IPS DF 6.9 (cell line): ENCODE measurements around the gene INSIG1.

Experiments
- DNase-seq: peaks from one replicate; pipeline ENCODE4 v3.0.0-alpha.2; 2013; ENCODE audit warnings: low read depth, low spot score
- H3K27ac ChIP-seq: one replicate; pipeline ENCODE4 v1.5.1; 2013; ENCODE audit warnings: low read length, control low read depth
- H3K27me3 ChIP-seq: 2 replicates; pipeline ENCODE4 v1.6.1; 2013; ENCODE audit warnings: mild to moderate bottlenecking, low read length; ENCODE audit not compliant: control insufficient read depth, insufficient read depth
- H3K36me3 ChIP-seq: 2 replicates; pipeline ENCODE4 v1.6.1; 2013; ENCODE audit warnings: low read length; ENCODE audit not compliant: control insufficient read depth, insufficient read depth
- H3K4me1 ChIP-seq: 2 replicates; pipeline ENCODE4 v1.6.1; 2013; ENCODE audit warnings: low read length; ENCODE audit not compliant: control insufficient read depth, insufficient read depth
- H3K4me3 ChIP-seq: 2 replicates; pipeline ENCODE4 v1.5.1; 2013; ENCODE audit warnings: mild to moderate bottlenecking, low read length
- H3K9me3 ChIP-seq: 2 replicates; pipeline ENCODE4 v1.6.1; 2013; ENCODE audit warnings: low read length, inconsistent platforms; ENCODE audit not compliant: control insufficient read depth, insufficient read depth
- WGBS: extraction: QIAGEN DNeasy Blood & Tissue Kit; methylation state at CpG from one replicate; pipeline ENCODE4 v1.1.7; 2013; ENCODE audit warnings: mixed read lengths, missing lambda C conversion rate; ENCODE audit not compliant: insufficient read length, insufficient coverage; 5-methylcytosine and 5-hydroxymethylcytosine counted together

Gene INSIG1

GRCh38 chr7:155349601-155350331 is 52.1 kb downstream of the INSIG1 start:
- no peaks in the 10 kb centered on the region for H3K36me3 ChIP-seq
- H3K27ac ChIP-seq = no peak overlapping the region
- no CpG with 5 or more reads among the region's 49 CpGs for whole genome bisulfite sequencing
- H3K4me1 ChIP-seq = no peaks in the 10 kb centered on the region; the same call in 1 of the 2 replicates
- no peak overlapping the region for H3K4me3 ChIP-seq
- no peaks in the 10 kb centered on the region for H3K9me3 ChIP-seq
- DNase-seq = no peak
- no peaks in the 10 kb centered on the region for H3K27me3 ChIP-seq

DNA sequence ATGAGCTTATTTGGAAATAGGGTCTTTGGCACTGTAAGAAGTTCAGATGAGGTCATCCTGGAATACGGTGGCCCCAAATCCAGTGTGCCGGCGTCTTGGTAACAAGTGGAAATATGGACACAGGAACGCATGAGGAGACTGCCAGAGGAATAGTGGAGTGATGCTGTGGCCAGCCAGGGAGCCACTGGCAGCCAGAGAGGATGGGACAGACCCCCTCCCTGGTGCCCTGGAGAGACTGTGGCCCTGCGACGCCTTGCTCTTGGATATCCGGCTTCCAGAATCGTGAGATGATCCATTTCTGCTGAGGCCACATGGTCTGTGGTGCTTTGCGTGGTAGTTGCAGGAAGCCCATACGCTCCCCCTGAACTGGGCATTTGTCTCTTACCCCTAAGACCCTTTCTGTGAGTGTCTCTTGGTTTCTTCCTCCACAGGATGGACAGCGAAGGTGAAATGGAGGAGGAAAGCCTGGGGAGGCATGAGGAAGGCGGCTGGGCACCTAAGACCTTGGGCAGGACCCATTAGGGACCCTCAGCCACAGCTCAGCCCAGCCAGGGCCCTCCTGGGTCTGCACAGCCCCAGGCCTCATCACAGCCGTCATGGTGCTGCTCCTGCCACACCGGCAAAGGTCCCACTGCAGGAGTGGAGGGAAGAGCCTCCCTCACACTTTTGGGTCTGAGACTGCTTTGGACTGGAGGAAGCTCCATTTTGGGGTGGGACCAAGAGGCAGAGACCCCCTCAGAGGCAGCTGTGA is 53.6 kb downstream of the INSIG1 start:
- no peaks in the 10 kb centered on the region for H3K9me3 ChIP-seq
- DNase-seq = no peak
- WGBS = no CpG with 5 or more reads among the region's 14 CpGs
- no peak overlapping the region for H3K4me3 ChIP-seq
- H3K36me3 ChIP-seq = no peaks in the 10 kb centered on the region
- H3K27me3 ChIP-seq = no peaks in the 10 kb centered on the region
- no peak overlapping the region for H3K27ac ChIP-seq
- no peaks in the 10 kb centered on the region; the same call in 1 of the 2 replicates for H3K4me1 ChIP-seq

- no peak for DNase-seq
- H3K27ac ChIP-seq = no peak overlapping the region
- no peaks in the 10 kb centered on the region for H3K9me3 ChIP-seq
- WGBS = no CpG with 5 or more reads among the region's 21 CpGs
- no peaks in the 10 kb centered on the region for H3K27me3 ChIP-seq
- peaks cover 1% of the 10 kb centered on the region for H3K4me1 ChIP-seq
- H3K36me3 ChIP-seq = no peaks in the 10 kb centered on the region
- H3K4me3 ChIP-seq = no peak overlapping the region
These were observed 54.5 kb downstream of the INSIG1 start for GRCh38 chr7:155352076-155352752.

DNA sequence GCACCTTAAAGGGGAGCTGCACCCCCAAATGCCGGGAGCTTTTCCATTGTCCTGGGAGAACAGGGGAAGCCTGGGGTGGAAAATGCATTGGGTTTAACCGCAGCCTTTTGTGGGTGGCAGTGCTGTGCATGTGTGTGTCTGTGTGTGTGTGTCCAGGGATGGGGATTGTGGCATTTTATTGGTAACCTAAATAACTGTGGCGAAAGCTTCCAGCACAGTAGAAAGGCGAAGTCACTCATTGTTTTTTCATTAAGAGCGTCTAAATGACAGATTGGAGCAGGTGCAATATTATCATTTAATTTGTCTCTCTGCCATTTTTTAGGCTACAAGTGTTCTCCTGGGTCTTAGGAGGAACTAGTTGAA is 55.1 kb downstream of the INSIG1 start:
- Histone ChIP-seq H3K4me1 (peaks cover 1% of the 10 kb centered on the region), H3K4me3 (no peak overlapping the region), H3K36me3 (no peaks in the 10 kb centered on the region), H3K27ac (no peak overlapping the region), H3K9me3 (no peaks in the 10 kb centered on the region), H3K27me3 (no peaks in the 10 kb centered on the region)
- whole genome bisulfite sequencing = no CpG with 5 or more reads among the region's 5 CpGs
- no peak for DNase-seq

- Histone ChIP-seq H3K4me3 (no peak overlapping the region), H3K9me3 (no peaks in the 10 kb centered on the region), H3K36me3 (no peaks in the 10 kb centered on the region), H3K27ac (no peak overlapping the region), H3K4me1 (peaks cover 1% of the 10 kb centered on the region), H3K27me3 (no peaks in the 10 kb centered on the region)
- WGBS = no CpG with 5 or more reads among the region's 9 CpGs
- DNase-seq = no peak
These were observed 55.7 kb downstream of the INSIG1 start for GRCh38 chr7:155353256-155353897.

GRCh38 chr7:155354371-155355048 is 56.8 kb downstream of the INSIG1 start:
- Histone ChIP-seq H3K4me1 (peaks cover 5% of the 10 kb centered on the region), H3K36me3 (no peaks in the 10 kb centered on the region), H3K9me3 (no peaks in the 10 kb centered on the region), H3K4me3 (no peak overlapping the region), H3K27me3 (no peaks in the 10 kb centered on the region), H3K27ac (no peak overlapping the region)
- WGBS = no CpG with 5 or more reads among the region's 20 CpGs
- no peak for DNase-seq

DNA sequence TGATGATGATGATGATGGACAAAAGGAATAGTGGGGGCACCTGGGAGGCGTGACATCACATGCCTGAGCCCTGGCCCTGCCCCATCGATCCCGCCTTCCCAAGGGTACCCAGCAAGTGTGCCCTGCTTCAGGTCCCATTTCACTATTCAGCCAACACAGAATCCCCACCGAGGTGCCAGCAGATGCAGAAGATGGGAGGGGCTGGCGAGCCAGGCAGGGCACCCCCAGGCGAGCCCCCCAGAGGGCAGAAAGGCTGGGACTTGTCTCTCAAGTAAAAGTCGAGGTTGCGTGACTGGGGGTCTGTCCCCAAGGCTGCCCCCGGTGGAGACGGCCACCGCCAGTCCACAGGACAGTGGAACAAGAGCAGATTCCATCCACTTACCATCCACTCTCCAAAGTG is 57.5 kb downstream of the INSIG1 start:
- no peak overlapping the region for H3K27ac ChIP-seq
- no CpG with 5 or more reads among the region's 11 CpGs for WGBS

DNA sequence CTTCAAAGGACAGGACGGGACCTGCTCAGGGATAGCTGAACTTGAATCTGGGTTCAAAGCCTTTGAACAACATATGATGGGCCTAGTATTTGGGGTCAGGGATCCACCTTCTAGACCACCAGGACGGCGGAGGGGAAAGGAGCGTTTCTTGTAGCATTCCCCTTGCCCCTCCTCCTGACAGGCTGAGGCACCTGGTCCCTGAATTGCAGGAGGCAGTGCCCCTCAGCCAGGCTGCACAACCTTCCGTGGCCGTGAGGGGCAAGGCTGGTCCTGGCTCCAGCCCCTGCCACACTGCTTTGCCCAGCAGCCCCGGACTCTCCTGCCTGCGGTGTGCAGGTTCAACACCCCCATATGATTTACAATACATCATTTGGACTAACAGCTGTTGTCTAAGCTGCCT is 58.1 kb downstream of the INSIG1 start:
- WGBS = no CpG with 5 or more reads among the region's 8 CpGs
- Histone ChIP-seq H3K27ac (no peak overlapping the region), H3K36me3 (no peaks in the 10 kb centered on the region), H3K9me3 (no peaks in the 10 kb centered on the region), H3K4me3 (no peak overlapping the region), H3K27me3 (no peaks in the 10 kb centered on the region), H3K4me1 (peaks cover 5% of the 10 kb centered on the region)
- no peak for DNase-seq

More for the DNA sequence above, 57.5 kb downstream of the INSIG1 start:
- no peak overlapping the region for H3K4me3 ChIP-seq
- H3K27me3 ChIP-seq = no peaks in the 10 kb centered on the region
- no peaks in the 10 kb centered on the region for H3K9me3 ChIP-seq
- no peak for DNase-seq
- H3K36me3 ChIP-seq = no peaks in the 10 kb centered on the region
- H3K4me1 ChIP-seq = peaks cover 5% of the 10 kb centered on the region

- no peaks in the 10 kb centered on the region for H3K36me3 ChIP-seq
- H3K27ac ChIP-seq = no peak overlapping the region
- peaks cover 5% of the 10 kb centered on the region for H3K4me1 ChIP-seq
- no CpG with 5 or more reads among the region's 14 CpGs for WGBS
- no peaks in the 10 kb centered on the region for H3K9me3 ChIP-seq
- H3K4me3 ChIP-seq = no peak overlapping the region
- no peak for DNase-seq
- no peaks in the 10 kb centered on the region for H3K27me3 ChIP-seq
These were observed 58.8 kb downstream of the INSIG1 start for GRCh38 chr7:155356323-155357105.
